H54 (cell line): ENCODE results near the gene GLS.
"Not testable (repeated sequence)": the region's sequence is repeated elsewhere in the genome, so short reads cannot be mapped to it uniquely, and the experiment has no call there.

ENCODE experiments used
- DNase-seq: peaks from one replicate; pipeline ENCODE4 v3.0.0; 2011; ENCODE audit warnings: low spot score, mixed read lengths; ENCODE audit not compliant: insufficient read length
- FAIRE-seq: peaks from 3 replicates; lab custom pipeline; 2011; peaks lifted over from hg19 to GRCh38; lab: Jason Lieb, UNC
- POLR2A ChIP-seq: IDR thresholded peaks from 2 replicates; pipeline ENCODE4 v1.6.1; 2011; ENCODE audit warnings: low read depth, mild to moderate bottlenecking, low read length

The GLS gene

GRCh38 chr2:190941571-190941970, 61.0 kb downstream of the GLS start:
- DNase-seq = no peak
- no peak for TF ChIP-seq POLR2A
- no peak for FAIRE-seq

GRCh38 chr2:190942697-190943096, 62.1 kb downstream of the GLS start:
- DNase-seq (no peak), FAIRE-seq (no peak)
- TF ChIP-seq POLR2A = no peak

- no peak for TF ChIP-seq POLR2A
- FAIRE-seq = peak; percentile 67
- DNase-seq = no peak
These were observed 63.1 kb downstream of the GLS start for GRCh38 chr2:190943706-190944105.

- FAIRE-seq (peak; percentile 84), DNase-seq (no peak)
- no peak for TF ChIP-seq POLR2A
These were observed 66.5 kb downstream of the GLS start for GRCh38 chr2:190947141-190947540.

GRCh38 chr2:190947711-190948251, 67.2 kb downstream of the GLS start:
- DNase-seq (no peak), FAIRE-seq (peak; percentile 99)
- no peak for TF ChIP-seq POLR2A

- TF ChIP-seq POLR2A = no peak
- peak; percentile 89 for FAIRE-seq
- DNase-seq = peak; percentile 12
These were observed 68.0 kb downstream of the GLS start for GRCh38 chr2:190948671-190949070.

GRCh38 chr2:190950566-190950991, 70.0 kb downstream of the GLS start:
- TF ChIP-seq POLR2A = no peak
- FAIRE-seq (no peak), DNase-seq (no peak)

- DNase-seq (no peak), FAIRE-seq (no peak)
- no peak for TF ChIP-seq POLR2A
These were observed 72.6 kb downstream of the GLS start for GRCh38 chr2:190953257-190953656.

- no peak for DNase-seq
- TF ChIP-seq POLR2A = no peak
- peak; percentile 33 for FAIRE-seq
These were observed 79.5 kb downstream of the GLS start for GRCh38 chr2:190959911-190960788.

- FAIRE-seq, DNase-seq: not testable (repeated sequence)
These were observed 80.5 kb downstream of the GLS start for GRCh38 chr2:190961117-190961516.

- TF ChIP-seq POLR2A = no peak
- DNase-seq = no peak
- FAIRE-seq = no peak
These were observed 81.4 kb downstream of the GLS start for GRCh38 chr2:190961918-190962487.

GRCh38 chr2:190963088-190963487, 82.5 kb downstream of the GLS start:
- no peak for TF ChIP-seq POLR2A
- FAIRE-seq (no peak), DNase-seq (no peak)

GRCh38 chr2:190964170-190964795, 83.7 kb downstream of the GLS start:
- DNase-seq (no peak), FAIRE-seq (no peak)
- TF ChIP-seq POLR2A = no peak
